GM18499 (cell line): ENCODE data around the gene CCDC33.

ENCODE experiments used
- ATAC-seq: cut with Tn5 transposase; IDR thresholded peaks from one replicate; pipeline ENCODE4 v1.9.1; 2021; ENCODE audit warnings: moderate number of reproducible peaks; ENCODE audit not compliant: insufficient read depth, unreplicated experiment

CCDC33 gene

GRCh38 chr15:74253211-74253921, 17.2 kb downstream of the CCDC33 start:
- ATAC-seq = no peak

GRCh38 chr15:74257105-74257504, 21.0 kb downstream of the CCDC33 start:
- no peak for ATAC-seq

GRCh38 chr15:74257623-74258022, 21.5 kb downstream of the CCDC33 start:
- no peak for ATAC-seq

- ATAC-seq = no peak
These were observed 22.5 kb downstream of the CCDC33 start for GRCh38 chr15:74258456-74259291.

GRCh38 chr15:74259292-74259648, 23.1 kb downstream of the CCDC33 start:
- ATAC-seq = no peak

GRCh38 chr15:74259821-74260607, 23.9 kb downstream of the CCDC33 start:
- no peak for ATAC-seq

GRCh38 chr15:74261041-74261440, 24.9 kb downstream of the CCDC33 start:
- ATAC-seq = no peak

GRCh38 chr15:74261685-74262084, 25.6 kb downstream of the CCDC33 start:
- no peak for ATAC-seq

- ATAC-seq = no peak
These were observed 26.0 kb downstream of the CCDC33 start for GRCh38 chr15:74262151-74262550.

- no peak for ATAC-seq
These were observed 26.5 kb downstream of the CCDC33 start for GRCh38 chr15:74262625-74263024.

GRCh38 chr15:74263466-74263865, 27.3 kb downstream of the CCDC33 start:
- ATAC-seq = no peak

- no peak for ATAC-seq
These were observed 28.0 kb downstream of the CCDC33 start for GRCh38 chr15:74264081-74264501.

- no peak for ATAC-seq
These were observed 29.0 kb downstream of the CCDC33 start for GRCh38 chr15:74265046-74265639.

- no peak for ATAC-seq
These were observed 31.9 kb downstream of the CCDC33 start for GRCh38 chr15:74268020-74268419.

GRCh38 chr15:74269362-74270035, 33.4 kb downstream of the CCDC33 start:
- no peak for ATAC-seq

- ATAC-seq = no peak
These were observed 34.0 kb downstream of the CCDC33 start for GRCh38 chr15:74270155-74270554.

GRCh38 chr15:74270854-74271520, 34.9 kb downstream of the CCDC33 start:
- no peak for ATAC-seq

GRCh38 chr15:74272812-74273211, 36.7 kb downstream of the CCDC33 start:
- ATAC-seq = no peak

- no peak for ATAC-seq
These were observed 38.4 kb downstream of the CCDC33 start for GRCh38 chr15:74274470-74275038.
